Type B pancreatic cell (in vitro differentiated cells): Measurements from ENCODE around the gene SMAGP. TPM values are rescaled to one million over a fixed set of nuclear protein-coding genes. Genes with fewer than 3 reads are reported as not detected.

Experiments used
- DNase-seq: peaks from one replicate; pipeline ENCODE4 v3.0.0; 2021; ENCODE audit warnings: mixed read lengths; ENCODE audit not compliant: unreplicated experiment; ENCODE audit errors: extremely low spot score
- H3K27ac Mint-ChIP-seq: 2 replicates; pipeline ENCODE4 v1.8.0; 2021; ENCODE audit warnings: mild to moderate bottlenecking, mixed read lengths
- H3K27me3 Mint-ChIP-seq: 2 replicates; pipeline ENCODE4 v1.8.0; 2021; ENCODE audit warnings: mixed read lengths
- H3K36me3 Mint-ChIP-seq: 2 replicates; pipeline ENCODE4 v1.8.0; 2021; ENCODE audit warnings: mixed read lengths
- H3K4me1 Mint-ChIP-seq: one replicate; pipeline ENCODE4 v1.8.0; 2021; ENCODE audit warnings: mixed read lengths; ENCODE audit not compliant: unreplicated experiment
- H3K4me3 Mint-ChIP-seq: 2 replicates; pipeline ENCODE4 v1.8.0; 2021; ENCODE audit warnings: mild to moderate bottlenecking, mixed read lengths
- H3K9me3 Mint-ChIP-seq: 2 replicates; pipeline ENCODE4 v1.8.0; 2021; ENCODE audit warnings: mixed read lengths
- CTCF ChIP-seq: fragments of 200-600 bp; sonication (generic); conservative IDR thresholded peaks from 2 replicates; pipeline ENCODE4 v1.5.0; 2021; ENCODE audit warnings: antibody characterized with exemption, mild to moderate bottlenecking
- total RNA-seq: library from RNA; stranded (reverse); gene quantifications from 2 replicates; pipeline ENCODE4 v1.2.1, GENCODE V29; 2021; ENCODE audit warnings: low replicate concordance

SMAGP gene
- total RNA-seq, 1 donor from 2014 or later = 35.5 TPM

- TF ChIP-seq CTCF = no peak
- Mint-ChIP-seq H3K27me3 (no peaks in the 10 kb centered on the region), H3K4me1 (no peaks in the 10 kb centered on the region), H3K4me3 (no peak overlapping the region), H3K36me3 (no peaks in the 10 kb centered on the region), H3K27ac (no peak overlapping the region), H3K9me3 (no peaks in the 10 kb centered on the region)
- no peak for DNase-seq
Measured at GRCh38 chr12:51199366-51199945, 70.8 kb downstream of the SMAGP start.

- no peak for DNase-seq
- TF ChIP-seq CTCF = no peak
- Mint-ChIP-seq H3K4me3 (no peak overlapping the region), H3K27ac (no peak overlapping the region), H3K36me3 (no peaks in the 10 kb centered on the region), H3K9me3 (no peaks in the 10 kb centered on the region), H3K27me3 (no peaks in the 10 kb centered on the region), H3K4me1 (no peaks in the 10 kb centered on the region)
Measured at GRCh38 chr12:51198568-51199365, 71.4 kb downstream of the SMAGP start.

- no peak for DNase-seq
- Mint-ChIP-seq H3K36me3 (no peaks in the 10 kb centered on the region), H3K4me3 (no peak overlapping the region), H3K4me1 (no peaks in the 10 kb centered on the region), H3K9me3 (no peaks in the 10 kb centered on the region), H3K27me3 (no peaks in the 10 kb centered on the region), H3K27ac (no peak overlapping the region)
- no peak for TF ChIP-seq CTCF
Measured at GRCh38 chr12:51197736-51198567, 72.3 kb downstream of the SMAGP start.

- no peaks in the 10 kb centered on the region for H3K4me1 Mint-ChIP-seq
- H3K9me3 Mint-ChIP-seq = no peaks in the 10 kb centered on the region
- no peaks in the 10 kb centered on the region for H3K36me3 Mint-ChIP-seq
Measured at GRCh38 chr12:51196547-51196946, 73.7 kb downstream of the SMAGP start.

GRCh38 chr12:51195841-51196240 lies 74.4 kb downstream of the SMAGP start:
- DNase-seq = no peak
- Mint-ChIP-seq H3K4me1 (no peaks in the 10 kb centered on the region), H3K36me3 (no peaks in the 10 kb centered on the region), H3K27ac (no peak overlapping the region), H3K4me3 (no peak overlapping the region), H3K9me3 (no peaks in the 10 kb centered on the region), H3K27me3 (no peaks in the 10 kb centered on the region)
- TF ChIP-seq CTCF = no peak

More at GRCh38 chr12:51196547-51196946, 73.7 kb downstream of the SMAGP start:
- no peak overlapping the region for H3K4me3 Mint-ChIP-seq
- no peak for DNase-seq
- no peak overlapping the region for H3K27ac Mint-ChIP-seq
- H3K27me3 Mint-ChIP-seq = no peaks in the 10 kb centered on the region
- TF ChIP-seq CTCF = no peak

Other genes starting within 250 kb of the SMAGP start
- gene SLC11A2, start 244.0 kb downstream of the SMAGP start, total RNA-seq = 56.3 and 62.9 TPM in 2 replicates
- 67.8 and 68.7 TPM in 2 replicates for gene LETMD1, start 222.1 kb downstream of the SMAGP start, total RNA-seq
- gene CSRNP2, start 186.8 kb downstream of the SMAGP start, total RNA-seq = 32.1 and 55.5 TPM in 2 replicates
- gene TFCP2, start 97.3 kb downstream of the SMAGP start, total RNA-seq = 31.7 and 40.7 TPM in 2 replicates
- 5.6 and 6.6 TPM in 2 replicates for gene POU6F1, start 52.4 kb downstream of the SMAGP start, total RNA-seq
- 89.0 and 149 TPM in 2 replicates for gene DAZAP2, start 31.6 kb downstream of the SMAGP start, total RNA-seq
- gene BIN2, start 53.8 kb upstream of the SMAGP start, total RNA-seq = 0.19 TPM in 1 of 2 replicates, not detected in the other
- not detected in 2 replicates for gene CELA1, start 76.3 kb upstream of the SMAGP start, total RNA-seq
- gene GALNT6, start 121.0 kb upstream of the SMAGP start, total RNA-seq = 17.2 and 87.4 TPM in 2 replicates
- 14.0 and 18.5 TPM in 2 replicates for gene SLC4A8, start 154.4 kb upstream of the SMAGP start, total RNA-seq